Astrocyte (in vitro differentiated cells and primary cell): Measurements from ENCODE around the gene RAD51B. TPM values are rescaled to one million over a fixed set of nuclear protein-coding genes. Genes with fewer than 3 reads are reported as not detected.

Experiments used
- DNase-seq: peaks from one replicate; pipeline ENCODE4 v3.0.0-alpha.2; 2010; ENCODE audit warnings: low read depth
- FAIRE-seq: peaks from 2 replicates; lab custom pipeline; 2011; peaks lifted over from hg19 to GRCh38; lab: Jason Lieb, UNC
- H2AFZ ChIP-seq: 2 replicates; pipeline ENCODE4 v1.6.0; 2012; ENCODE audit warnings: low read depth, low read length, inconsistent platforms
- H3K27ac ChIP-seq: 2 replicates; pipeline ENCODE4 v1.5.1; 2011; ENCODE audit warnings: low read depth, low read length, inconsistent platforms
- H3K27me3 ChIP-seq: 2 replicates; pipeline ENCODE4 v1.6.0; 2011; ENCODE audit warnings: low read length, inconsistent platforms; ENCODE audit not compliant: insufficient read depth
- H3K36me3 ChIP-seq: 2 replicates; pipeline ENCODE4 v1.5.1; 2011; ENCODE audit warnings: low read length, inconsistent platforms; ENCODE audit not compliant: insufficient read depth
- H3K4me1 ChIP-seq: 2 replicates; pipeline ENCODE4 v1.5.1; 2011; ENCODE audit warnings: low read length, inconsistent platforms; ENCODE audit not compliant: insufficient read depth
- H3K4me2 ChIP-seq: 2 replicates; pipeline ENCODE4 v1.6.0; 2012; ENCODE audit warnings: low read length, inconsistent platforms
- H3K4me3 ChIP-seq: 2 replicates; pipeline ENCODE4 v1.5.1; 2011; ENCODE audit warnings: low read depth, mild to moderate bottlenecking, low read length, inconsistent platforms; ENCODE audit not compliant: insufficient read depth
- H3K79me2 ChIP-seq: 2 replicates; pipeline ENCODE4 v1.6.0; 2012; ENCODE audit warnings: mild to moderate bottlenecking, low read length, inconsistent platforms; ENCODE audit not compliant: insufficient read depth
- H3K9ac ChIP-seq: 2 replicates; pipeline ENCODE4 v1.6.0; 2012; ENCODE audit warnings: mild to moderate bottlenecking, low read length, inconsistent platforms
- H3K9me3 ChIP-seq: 2 replicates; pipeline ENCODE4 v1.5.1; 2012; ENCODE audit warnings: low read depth, mild to moderate bottlenecking, low read length, inconsistent platforms; ENCODE audit not compliant: insufficient read depth
- H4K20me1 ChIP-seq: 2 replicates; pipeline ENCODE4 v1.6.0; 2012; ENCODE audit warnings: low read length, inconsistent platforms; ENCODE audit not compliant: insufficient read depth
- H3K27ac Mint-ChIP-seq: one replicate; pipeline ENCODE4 v1.8.0; 2021; ENCODE audit warnings: mild to moderate bottlenecking, mixed read lengths; ENCODE audit not compliant: unreplicated experiment
- H3K27me3 Mint-ChIP-seq: one replicate; pipeline ENCODE4 v1.8.0; 2021; ENCODE audit warnings: low read depth, mixed read lengths; ENCODE audit not compliant: unreplicated experiment
- H3K36me3 Mint-ChIP-seq: one replicate; pipeline ENCODE4 v1.8.0; 2021; ENCODE audit warnings: low read depth, mixed read lengths; ENCODE audit not compliant: unreplicated experiment
- H3K4me1 Mint-ChIP-seq: one replicate; pipeline ENCODE4 v1.8.0; 2021; ENCODE audit warnings: low read depth, mixed read lengths; ENCODE audit not compliant: unreplicated experiment
- H3K4me3 Mint-ChIP-seq: one replicate; pipeline ENCODE4 v1.8.0; 2021; ENCODE audit warnings: mild to moderate bottlenecking, moderate library complexity, mixed read lengths; ENCODE audit not compliant: unreplicated experiment
- H3K9me3 Mint-ChIP-seq: one replicate; pipeline ENCODE4 v1.8.0; 2021; ENCODE audit warnings: mild to moderate bottlenecking, mixed read lengths; ENCODE audit not compliant: unreplicated experiment
- CTCF ChIP-seq: IDR thresholded peaks from 2 replicates; pipeline ENCODE4 v1.5.1; 2011; ENCODE audit warnings: low read depth, mild to moderate bottlenecking, inconsistent platforms, low read length, moderate library complexity; ENCODE audit not compliant: insufficient read depth
- EZH2 ChIP-seq: IDR thresholded peaks from 2 replicates; pipeline ENCODE4 v1.6.1; 2012; ENCODE audit warnings: mild to moderate bottlenecking, low read length, inconsistent platforms; ENCODE audit not compliant: insufficient read depth
- total RNA-seq: library from RNA; stranded (reverse); gene quantifications from 2 replicates; pipeline ENCODE4 v1.2.1, GENCODE V29; 2021

The RAD51B gene
- total RNA-seq, 1 donor from 2014 or later, result 10.8 TPM

DNA sequence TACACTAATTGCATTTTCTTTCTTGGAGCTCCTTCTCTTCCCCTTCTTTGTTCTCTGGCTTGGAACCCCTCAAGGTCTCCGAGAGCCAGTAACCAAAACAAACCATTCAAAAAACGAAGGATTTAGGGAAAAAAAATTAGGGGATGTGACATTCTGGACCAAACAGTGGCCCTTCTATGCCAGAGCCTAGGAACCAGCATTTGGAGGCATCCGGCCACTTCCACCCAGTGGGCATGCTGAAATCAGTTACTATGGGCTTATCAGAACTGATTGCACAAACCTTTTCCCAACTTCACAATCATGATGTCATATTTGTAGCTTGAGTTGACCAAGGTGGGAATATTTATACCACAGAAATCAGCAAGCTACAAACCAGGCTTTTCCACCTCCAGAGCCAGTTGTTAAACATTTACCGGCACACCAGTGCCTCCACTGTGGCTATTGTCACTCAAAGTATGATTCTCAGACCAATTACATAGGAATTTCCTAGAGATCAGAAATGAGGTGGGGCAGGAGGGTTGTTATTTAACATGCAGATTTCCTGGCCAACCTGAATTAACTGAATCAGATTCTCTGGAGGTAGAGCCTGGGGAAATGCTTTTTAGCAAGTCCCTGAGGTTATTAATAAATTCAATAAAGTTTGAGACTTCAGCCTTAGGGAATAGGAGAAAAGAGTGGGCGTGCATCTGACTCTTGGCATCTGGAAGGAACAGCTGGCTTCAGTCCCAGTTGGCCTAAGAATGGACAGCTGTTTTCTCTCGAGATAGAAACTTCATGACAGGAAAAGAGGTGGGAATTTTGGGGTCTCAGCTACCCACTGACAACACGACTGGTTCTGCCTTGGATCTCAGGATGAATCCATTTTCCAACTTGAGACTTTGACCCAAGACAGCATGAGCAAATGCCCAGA, 699.4 kb downstream of the RAD51B start:
- H3K4me1 ChIP-seq, result peaks cover 4% of the 10 kb centered on the region
- no peaks in the 10 kb centered on the region for H3K27me3 Mint-ChIP-seq
- H2AFZ ChIP-seq, result no peak overlapping the region
- no peaks in the 10 kb centered on the region for H3K9me3 Mint-ChIP-seq
- H4K20me1 ChIP-seq, result no peaks in the 10 kb centered on the region
- TF ChIP-seq CTCF (no peak), EZH2 (no peak)
- no peaks in the 10 kb centered on the region for H3K27me3 ChIP-seq
- H3K27ac ChIP-seq, result no peak overlapping the region
- no peaks in the 10 kb centered on the region for H3K79me2 ChIP-seq
- no peak overlapping the region for H3K4me2 ChIP-seq
- no peaks in the 10 kb centered on the region for H3K36me3 Mint-ChIP-seq
- no peak overlapping the region for H3K4me3 Mint-ChIP-seq
- H3K9ac ChIP-seq, result no peak overlapping the region
- peaks cover 27% of the 10 kb centered on the region for H3K4me1 Mint-ChIP-seq
- no peaks in the 10 kb centered on the region for H3K36me3 ChIP-seq
- FAIRE-seq (no peak), DNase-seq (no peak)
- peak overlapping the region; percentile 10 for H3K27ac Mint-ChIP-seq
- H3K4me3 ChIP-seq, result no peak overlapping the region
- no peaks in the 10 kb centered on the region for H3K9me3 ChIP-seq

GRCh38 chr14:68519671-68520187, 700.1 kb downstream of the RAD51B start:
- Mint-ChIP-seq H3K4me1 (peaks cover 27% of the 10 kb centered on the region), H3K27ac (peak overlapping the region; percentile 10), H3K4me3 (no peak overlapping the region), H3K27me3 (no peaks in the 10 kb centered on the region), H3K36me3 (no peaks in the 10 kb centered on the region), H3K9me3 (peaks cover 2% of the 10 kb centered on the region)
- Histone ChIP-seq H2AFZ (no peak overlapping the region), H3K9ac (no peak overlapping the region), H3K4me3 (no peak overlapping the region), H3K27ac (no peak overlapping the region), H3K27me3 (no peaks in the 10 kb centered on the region), H3K79me2 (no peaks in the 10 kb centered on the region), H3K9me3 (no peaks in the 10 kb centered on the region), H3K4me2 (no peak overlapping the region), H3K36me3 (no peaks in the 10 kb centered on the region), H4K20me1 (no peaks in the 10 kb centered on the region), H3K4me1 (peaks cover 4% of the 10 kb centered on the region)
- FAIRE-seq (no peak), DNase-seq (no peak)
- no peak for TF ChIP-seq CTCF
- no peak for TF ChIP-seq EZH2
